H9 (cell line): Measurements from ENCODE around the gene ZNF783. TPM values are rescaled to one million over a fixed set of nuclear protein-coding genes. Genes with fewer than 3 reads are reported as not detected.

ENCODE experiments used
- DNase-seq: peaks from one replicate; pipeline ENCODE4 v3.0.0-alpha.2; 2017
- H2AFZ ChIP-seq: one replicate; pipeline ENCODE4 v1.6.1; 2013; ENCODE audit warnings: mild to moderate bottlenecking, low read length, control low read depth, moderate library complexity
- H2AK5ac ChIP-seq: 2 replicates; pipeline ENCODE4 v1.6.1; 2013; ENCODE audit warnings: low read length, control low read depth, mixed read lengths; ENCODE audit not compliant: insufficient read length
- H2BK120ac ChIP-seq: one replicate; pipeline ENCODE4 v1.6.1; 2013; ENCODE audit warnings: low read depth, mild to moderate bottlenecking, low read length, control low read depth, inconsistent platforms; ENCODE audit not compliant: poor library complexity, severe bottlenecking
- H2BK12ac ChIP-seq: 2 replicates; pipeline ENCODE4 v1.6.1; 2013; ENCODE audit warnings: low read length, control low read depth, mixed read lengths, low read depth; ENCODE audit not compliant: insufficient read length
- H2BK15ac ChIP-seq: 2 replicates; pipeline ENCODE4 v1.6.1; 2013; ENCODE audit warnings: low read depth, low read length, control low read depth
- H2BK20ac ChIP-seq: one replicate; pipeline ENCODE4 v1.6.1; 2013; ENCODE audit warnings: low read depth, mild to moderate bottlenecking, low read length, control low read depth, inconsistent platforms; ENCODE audit not compliant: poor library complexity, severe bottlenecking
- H2BK5ac ChIP-seq: 2 replicates; pipeline ENCODE4 v1.6.1; 2013; ENCODE audit warnings: low read length, control low read depth, mixed read lengths; ENCODE audit not compliant: insufficient read length
- H3K14ac ChIP-seq: 2 replicates; pipeline ENCODE4 v1.6.1; 2013; ENCODE audit warnings: low read length, control low read depth; ENCODE audit not compliant: insufficient read depth
- H3K18ac ChIP-seq: 2 replicates; pipeline ENCODE4 v1.6.1; 2013; ENCODE audit warnings: low read depth, mild to moderate bottlenecking, mixed read lengths, low read length, control low read depth; ENCODE audit not compliant: insufficient read length
- H3K23ac ChIP-seq: 2 replicates; pipeline ENCODE4 v1.6.1; 2013; ENCODE audit warnings: low read length, control low read depth, mixed read lengths, low read depth; ENCODE audit not compliant: insufficient read length
- H3K23me2 ChIP-seq: 2 replicates; pipeline ENCODE4 v1.6.1; 2013; ENCODE audit warnings: low read depth, mild to moderate bottlenecking, mixed read lengths, low read length, control low read depth; ENCODE audit not compliant: insufficient read length, poor library complexity, severe bottlenecking
- H3K27ac ChIP-seq: 2 replicates; pipeline ENCODE4 v1.5.1; 2013; ENCODE audit warnings: low read length, control low read depth, mixed read lengths, low read depth; ENCODE audit not compliant: insufficient read length
- H3K27me3 ChIP-seq: 2 replicates; pipeline ENCODE4 v1.6.1; 2013; ENCODE audit warnings: low read length, control low read depth, inconsistent platforms; ENCODE audit not compliant: insufficient read depth
- H3K4ac ChIP-seq: 2 replicates; pipeline ENCODE4 v1.6.1; 2013; ENCODE audit warnings: low read depth, mild to moderate bottlenecking, control low read depth, inconsistent platforms, low read length, moderate library complexity
- H3K4me1 ChIP-seq: 2 replicates; pipeline ENCODE4 v1.6.1; 2013; ENCODE audit warnings: low read length, control low read depth, inconsistent platforms; ENCODE audit not compliant: insufficient read depth
- H3K4me2 ChIP-seq: 2 replicates; pipeline ENCODE4 v1.6.1; 2013; ENCODE audit warnings: low read length, control low read depth, mixed read lengths; ENCODE audit not compliant: insufficient read length, insufficient read depth
- H3K56ac ChIP-seq: 2 replicates; pipeline ENCODE4 v1.6.1; 2013; ENCODE audit warnings: low read depth, mild to moderate bottlenecking, mixed read lengths, low read length, control low read depth; ENCODE audit not compliant: insufficient read length
- H3K79me1 ChIP-seq: 2 replicates; pipeline ENCODE4 v1.6.1; 2013; ENCODE audit warnings: low read depth, mild to moderate bottlenecking, moderate library complexity, low read length, control low read depth, inconsistent platforms; ENCODE audit not compliant: insufficient read depth, poor library complexity, severe bottlenecking
- H3K79me2 ChIP-seq: 2 replicates; pipeline ENCODE4 v1.6.1; 2013; ENCODE audit warnings: low read length, control low read depth, inconsistent platforms; ENCODE audit not compliant: insufficient read depth
- H3K9ac ChIP-seq: 2 replicates; pipeline ENCODE4 v1.6.1; 2013; ENCODE audit warnings: low read length, control low read depth, mixed read lengths; ENCODE audit not compliant: insufficient read length; ENCODE audit errors: extremely low read depth
- H3K9me3 ChIP-seq: one replicate; pipeline ENCODE4 v1.6.1; 2013; ENCODE audit warnings: low read depth, low read length, inconsistent platforms; ENCODE audit not compliant: control insufficient read depth
- H3T11ph ChIP-seq: one replicate; pipeline ENCODE4 v1.6.1; 2013; ENCODE audit warnings: mild to moderate bottlenecking, low read length, control low read depth, inconsistent platforms
- H4K20me1 ChIP-seq: one replicate; pipeline ENCODE4 v1.6.1; 2013; ENCODE audit not compliant: control insufficient read depth, insufficient read length, insufficient read depth
- H4K5ac ChIP-seq: 2 replicates; pipeline ENCODE4 v1.6.1; 2013; ENCODE audit warnings: low read depth, mild to moderate bottlenecking, mixed read lengths, low read length, control low read depth; ENCODE audit not compliant: insufficient read length
- H4K8ac ChIP-seq: replicated peaks from 2 replicates; pipeline ENCODE4 v1.6.1; 2013; ENCODE audit warnings: low read length, control low read depth, mixed read lengths, low read depth; ENCODE audit not compliant: insufficient read length
- H4K91ac ChIP-seq: 2 replicates; pipeline ENCODE4 v1.6.1; 2013; ENCODE audit warnings: low read depth, mild to moderate bottlenecking, moderate library complexity, mixed read lengths, low read length, control low read depth; ENCODE audit not compliant: insufficient read length
- H3K27ac Mint-ChIP-seq, 3 experiments: 2 replicates in 2 of 3; 3 replicates in 1 of 3; pipeline ENCODE4 v1.8.0; 2020 to 2021; ENCODE audit warnings: mixed read lengths in 3 of 3, mild to moderate bottlenecking in 1 of 3, moderate library complexity in 1 of 3
- H3K27me3 Mint-ChIP-seq: 2 replicates; pipeline ENCODE4 v1.8.0; 2021; ENCODE audit warnings: low read depth, mild to moderate bottlenecking, moderate library complexity, mixed read lengths
- H3K36me3 Mint-ChIP-seq, 3 experiments: 2 replicates in 2 of 3; 3 replicates in 1 of 3; pipeline ENCODE4 v1.8.0; 2020 to 2021; ENCODE audit warnings: low read depth in 3 of 3, mixed read lengths in 3 of 3; ENCODE audit not compliant: insufficient read depth in 1 of 3
- H3K4me1 Mint-ChIP-seq, 2 experiments: 2 replicates each; pipeline ENCODE4 v1.8.0; 2020; ENCODE audit warnings: mixed read lengths in 2 of 2
- H3K4me3 Mint-ChIP-seq, 2 experiments: 2 replicates in 1 of 2; 3 replicates in 1 of 2; pipeline ENCODE4 v1.8.0; 2020 to 2021; ENCODE audit warnings: mild to moderate bottlenecking in 2 of 2, mixed read lengths in 2 of 2, moderate library complexity in 1 of 2
- H3K9me3 Mint-ChIP-seq, 2 experiments: 2 replicates in 1 of 2; 3 replicates in 1 of 2; pipeline ENCODE4 v1.8.0; 2020; ENCODE audit warnings: mild to moderate bottlenecking in 2 of 2, mixed read lengths in 2 of 2, moderate library complexity in 1 of 2
- WGBS: extraction: QIAGEN DNeasy Blood & Tissue Kit; methylation state at CpG from one replicate; pipeline ENCODE4 v1.1.7; 2013; ENCODE audit warnings: missing lambda C conversion rate, low lambda C conversion rate, mixed read lengths; ENCODE audit not compliant: insufficient read length; ENCODE audit errors: extremely low coverage; 5-methylcytosine and 5-hydroxymethylcytosine counted together
- total RNA-seq: library from RNA; stranded (reverse); gene quantifications from 2 replicates; pipeline ENCODE4 v1.2.1, GENCODE V29; 2021
- TF ChIP-seq, protein P1 (sequence below): fragments of 200-600 bp; sonication (generic); conservative IDR thresholded peaks from 3 replicates; pipeline ENCODE4 v1.8.0; 2021; ENCODE audit warnings: antibody characterized with exemption, mild to moderate bottlenecking

The ZNF783 gene
- total RNA-seq, 1 experiment from 2014 or later = 13.6 TPM

DNA sequence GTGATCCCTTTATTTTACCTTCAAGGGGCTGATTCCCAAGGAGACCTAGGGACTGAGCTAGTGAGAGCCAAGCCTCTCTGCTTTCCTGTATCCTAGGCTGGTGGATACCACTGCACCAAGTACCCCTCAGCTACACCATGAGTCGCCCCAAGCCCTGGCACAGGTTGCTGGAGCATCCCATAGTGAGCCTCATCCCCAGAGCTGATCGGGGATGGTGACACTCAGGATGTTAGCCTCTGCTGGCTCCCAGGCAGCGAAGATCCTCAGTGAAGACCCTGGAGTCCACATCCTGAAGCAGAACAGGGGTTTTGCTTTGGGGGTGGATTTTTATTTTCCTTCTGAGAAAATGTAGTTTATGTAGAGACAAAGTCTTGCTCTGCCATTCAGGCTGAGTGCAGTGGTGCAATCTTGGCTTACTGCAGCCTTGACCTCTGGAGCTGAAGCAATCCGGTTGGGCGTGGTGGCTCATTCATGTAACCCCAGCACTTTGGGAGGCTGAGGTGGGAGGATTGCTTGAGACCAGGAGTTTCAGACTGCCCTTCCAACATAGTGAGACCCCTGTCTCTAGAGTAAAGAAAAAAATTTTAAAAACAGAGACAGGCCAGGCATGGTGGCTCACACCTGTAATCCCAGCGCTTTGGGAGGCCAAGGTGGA, 35.0 kb upstream of the ZNF783 start:
- no peak overlapping the region for H2BK15ac ChIP-seq
- H4K91ac ChIP-seq = no peak overlapping the region
- no peak overlapping the region for H2AFZ ChIP-seq
- Mint-ChIP-seq H3K4me1 (no peaks in the 10 kb centered on the region), H3K27me3 (peaks cover 13% of the 10 kb centered on the region), H3K4me3 (no peak overlapping the region), H3K9me3 (no peaks in the 10 kb centered on the region), H3K27ac (no peak overlapping the region), H3K36me3 (peaks cover 1 to 21% (median 20%) of the 10 kb centered on the region in 3 experiments; a peak in 5 of 7 replicates)
- H3K23me2 ChIP-seq = no peaks in the 10 kb centered on the region
- H3K27ac ChIP-seq = no peak overlapping the region
- WGBS = no CpG with 5 or more reads among the region's 6 CpGs
- H3T11ph ChIP-seq = no peak overlapping the region
- H2AK5ac ChIP-seq = no peak overlapping the region
- H2BK12ac ChIP-seq = no peak overlapping the region
- H3K9me3 ChIP-seq = no peaks in the 10 kb centered on the region
- H4K5ac ChIP-seq = no peak overlapping the region
- no peak overlapping the region for H2BK5ac ChIP-seq
- no peaks in the 10 kb centered on the region for H3K27me3 ChIP-seq
- TF ChIP-seq, protein P1, sequence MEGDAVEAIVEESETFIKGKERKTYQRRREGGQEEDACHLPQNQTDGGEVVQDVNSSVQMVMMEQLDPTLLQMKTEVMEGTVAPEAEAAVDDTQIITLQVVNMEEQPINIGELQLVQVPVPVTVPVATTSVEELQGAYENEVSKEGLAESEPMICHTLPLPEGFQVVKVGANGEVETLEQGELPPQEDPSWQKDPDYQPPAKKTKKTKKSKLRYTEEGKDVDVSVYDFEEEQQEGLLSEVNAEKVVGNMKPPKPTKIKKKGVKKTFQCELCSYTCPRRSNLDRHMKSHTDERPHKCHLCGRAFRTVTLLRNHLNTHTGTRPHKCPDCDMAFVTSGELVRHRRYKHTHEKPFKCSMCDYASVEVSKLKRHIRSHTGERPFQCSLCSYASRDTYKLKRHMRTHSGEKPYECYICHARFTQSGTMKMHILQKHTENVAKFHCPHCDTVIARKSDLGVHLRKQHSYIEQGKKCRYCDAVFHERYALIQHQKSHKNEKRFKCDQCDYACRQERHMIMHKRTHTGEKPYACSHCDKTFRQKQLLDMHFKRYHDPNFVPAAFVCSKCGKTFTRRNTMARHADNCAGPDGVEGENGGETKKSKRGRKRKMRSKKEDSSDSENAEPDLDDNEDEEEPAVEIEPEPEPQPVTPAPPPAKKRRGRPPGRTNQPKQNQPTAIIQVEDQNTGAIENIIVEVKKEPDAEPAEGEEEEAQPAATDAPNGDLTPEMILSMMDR = no peak
- no peaks in the 10 kb centered on the region for H3K4me1 ChIP-seq
- H3K9ac ChIP-seq = no peak overlapping the region
- no peak overlapping the region for H4K8ac ChIP-seq
- no peak overlapping the region for H3K4ac ChIP-seq
- H2BK20ac ChIP-seq = no peak overlapping the region
- no peak overlapping the region for H2BK120ac ChIP-seq
- no peak overlapping the region for H3K56ac ChIP-seq
- no peak for DNase-seq
- no peaks in the 10 kb centered on the region for H3K79me1 ChIP-seq
- no peak overlapping the region for H3K18ac ChIP-seq
- H3K14ac ChIP-seq = no peak overlapping the region
- H3K4me2 ChIP-seq = no peak overlapping the region
- H3K23ac ChIP-seq = no peak overlapping the region
- no peaks in the 10 kb centered on the region for H4K20me1 ChIP-seq
- H3K79me2 ChIP-seq = no peaks in the 10 kb centered on the region
